Transverse colon (tissue), 4 donors: Measurements from ENCODE around the gene VAPA. TPM values are rescaled to one million over a fixed set of nuclear protein-coding genes. Genes with fewer than 3 reads are reported as not detected.

ENCODE experiments used
- DNase-seq: peaks from one replicate; pipeline ENCODE4 v3.0.0-alpha.2; 2019
- H3K27ac ChIP-seq, 4 donors: fragments of 200-600 bp; sonication (generic); 2 replicates each; pipeline ENCODE4 v1.5.1; 2016 to 2018; ENCODE audit warnings: inconsistent platforms in 4 of 4
- H3K27me3 ChIP-seq: fragments of 200-600 bp; sonication (generic); 2 replicates; pipeline ENCODE4 v1.5.1; 2017; ENCODE audit warnings: inconsistent platforms
- H3K36me3 ChIP-seq, 4 donors: fragments of 200-600 bp; sonication (generic); 2 replicates each; pipeline ENCODE4 v1.5.1; 2017 to 2019; ENCODE audit warnings: inconsistent platforms in 4 of 4
- H3K4me1 ChIP-seq, 4 donors: fragments of 200-600 bp; sonication (generic); 2 replicates each; pipeline ENCODE4 v1.5.1; 2017 to 2020; ENCODE audit warnings: inconsistent platforms in 4 of 4
- H3K4me3 ChIP-seq, 4 donors: fragments of 200-600 bp; sonication (generic); 1 replicate in 1 of 4; 2 replicates in 3 of 4; pipeline versions ENCODE4 v1.5.1 to v1.6.1; 2017 to 2019; ENCODE audit warnings: inconsistent platforms in 4 of 4
- H3K9me3 ChIP-seq, 2 donors: fragments of 200-600 bp; sonication (generic); 2 replicates each; pipeline ENCODE4 v1.5.1; 2017 to 2019; ENCODE audit warnings: inconsistent platforms in 2 of 2
- EP300 ChIP-seq: sonication (generic); formaldehyde crosslinking; IDR thresholded peaks from one replicate; pipeline ENCODE4 v1.6.1; 2017; ENCODE audit warnings: antibody characterized with exemption, low read depth
- POLR2A ChIP-seq: fragments of 450-650 bp; IDR thresholded peaks from one replicate; pipeline ENCODE4 v1.6.1; 2016; ENCODE audit warnings: antibody characterized with exemption, mild to moderate bottlenecking, moderate library complexity
- POLR2AphosphoS5 ChIP-seq, 3 donors: sonication (generic); formaldehyde crosslinking; IDR thresholded peaks; one replicate each; pipeline ENCODE4 v1.6.1; 2016; ENCODE audit warnings: antibody characterized with exemption in 3 of 3
- WGBS, 2 donors: methylation state at CpG; one replicate each; pipeline ENCODE4 v1.1.5; 2018; ENCODE audit warnings: low coverage in 1 of 2; 5-methylcytosine and 5-hydroxymethylcytosine counted together
- in situ Hi-C, 4 donors: fragments of 200-750 bp; cut with MboI; loops; one replicate each; pipeline versions ENCODE4 v1.15.0 to v1.15.1; 2017; ENCODE audit warnings: low sequenced_read_pairs in 3 of 4, low pct_ligation_motif_present in 1 of 4, low pct_unique_long_range_greater_than_20kb in 1 of 4
- intact Hi-C: fragments of 100-400 bp; cut with DNase I; formaldehyde crosslinking; loops from one replicate; pipeline ENCODE4 v1.15.1; 2023; ENCODE audit warnings: low total_unique reads
- total RNA-seq, 4 donors: library from RNA; depleted of rRNA; stranded (reverse); fragments of >200 nt; gene quantifications; one replicate each; pipeline ENCODE4 v1.1.0, GENCODE V29; 2016
- TF ChIP-seq, protein P1 (sequence below), 5 experiments: fragments of 200-600 bp in 3 of 5; fragments of 450-650 bp in 2 of 5; sonication (generic) in 3 of 5; IDR thresholded peaks; 1 replicate in 2 of 5; 2 replicates in 3 of 5; pipeline ENCODE4 v1.5.1; 2016 to 2017; ENCODE audit warnings: antibody characterized with exemption in 5 of 5, inconsistent platforms in 3 of 5, mild to moderate bottlenecking in 2 of 5, moderate library complexity in 1 of 5

The VAPA gene
- total RNA-seq, 4 donors from 2014 or later: 110 to 322 (median 213) TPM

DNA sequence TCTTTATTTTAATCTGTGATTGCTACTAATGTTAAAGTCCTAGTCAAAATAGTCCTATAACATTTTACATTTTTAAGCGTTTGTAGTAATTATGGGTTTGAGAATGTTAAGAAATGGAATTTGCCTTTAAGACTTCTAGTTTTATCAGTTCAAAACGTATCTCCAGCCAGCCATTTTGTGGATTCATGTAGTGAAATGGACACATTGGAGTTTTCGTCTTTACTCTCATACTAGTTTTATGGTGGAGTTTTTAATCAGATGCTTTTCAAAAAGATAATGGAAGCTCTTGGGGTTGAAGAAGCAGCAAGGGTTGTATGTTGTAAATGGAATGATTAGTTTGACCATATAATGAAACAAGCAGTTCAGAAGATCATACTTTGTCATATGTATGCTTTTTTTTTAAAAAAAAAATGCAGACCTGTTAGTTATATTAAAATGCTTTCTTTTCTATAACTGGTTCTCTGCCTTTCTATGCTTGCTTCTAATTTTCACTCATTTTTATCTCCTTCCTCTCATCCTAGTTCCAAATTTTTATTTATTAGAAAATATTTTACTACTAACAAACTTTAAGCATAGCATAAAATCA lies 16.6 kb downstream of the VAPA start:
- 91 to 98% methylated on average over 3 of the region's 3 CpGs for WGBS, 2 donors
- H3K27me3 ChIP-seq: no peaks in the 10 kb centered on the region
- in situ Hi-C loops: loop anchor here in 1 of 4 donors (25.0 kb wide), 1 partner anchor 318 kb away; the partner anchor contains the start of gene PPP4R1
- no peak overlapping the region for H3K27ac ChIP-seq
- TF ChIP-seq POLR2AphosphoS5 (IDR thresholded peaks at IDR 0.05) (no peak), POLR2A (no peak), EP300 (no peak)
- TF ChIP-seq, protein P1, sequence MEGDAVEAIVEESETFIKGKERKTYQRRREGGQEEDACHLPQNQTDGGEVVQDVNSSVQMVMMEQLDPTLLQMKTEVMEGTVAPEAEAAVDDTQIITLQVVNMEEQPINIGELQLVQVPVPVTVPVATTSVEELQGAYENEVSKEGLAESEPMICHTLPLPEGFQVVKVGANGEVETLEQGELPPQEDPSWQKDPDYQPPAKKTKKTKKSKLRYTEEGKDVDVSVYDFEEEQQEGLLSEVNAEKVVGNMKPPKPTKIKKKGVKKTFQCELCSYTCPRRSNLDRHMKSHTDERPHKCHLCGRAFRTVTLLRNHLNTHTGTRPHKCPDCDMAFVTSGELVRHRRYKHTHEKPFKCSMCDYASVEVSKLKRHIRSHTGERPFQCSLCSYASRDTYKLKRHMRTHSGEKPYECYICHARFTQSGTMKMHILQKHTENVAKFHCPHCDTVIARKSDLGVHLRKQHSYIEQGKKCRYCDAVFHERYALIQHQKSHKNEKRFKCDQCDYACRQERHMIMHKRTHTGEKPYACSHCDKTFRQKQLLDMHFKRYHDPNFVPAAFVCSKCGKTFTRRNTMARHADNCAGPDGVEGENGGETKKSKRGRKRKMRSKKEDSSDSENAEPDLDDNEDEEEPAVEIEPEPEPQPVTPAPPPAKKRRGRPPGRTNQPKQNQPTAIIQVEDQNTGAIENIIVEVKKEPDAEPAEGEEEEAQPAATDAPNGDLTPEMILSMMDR (IDR thresholded peaks at IDR 0.05): no peak
- DNase-seq: no peak
- peaks cover 0 to 14% (median 5%) of the 10 kb centered on the region in 4 donors for H3K36me3 ChIP-seq
- no peak overlapping the region for H3K4me3 ChIP-seq
- H3K9me3 ChIP-seq: no peaks in the 10 kb centered on the region
- intact Hi-C loops: no loop called here
- H3K4me1 ChIP-seq: peaks cover 13 to 64% (median 37%) of the 10 kb centered on the region in 4 donors

DNA sequence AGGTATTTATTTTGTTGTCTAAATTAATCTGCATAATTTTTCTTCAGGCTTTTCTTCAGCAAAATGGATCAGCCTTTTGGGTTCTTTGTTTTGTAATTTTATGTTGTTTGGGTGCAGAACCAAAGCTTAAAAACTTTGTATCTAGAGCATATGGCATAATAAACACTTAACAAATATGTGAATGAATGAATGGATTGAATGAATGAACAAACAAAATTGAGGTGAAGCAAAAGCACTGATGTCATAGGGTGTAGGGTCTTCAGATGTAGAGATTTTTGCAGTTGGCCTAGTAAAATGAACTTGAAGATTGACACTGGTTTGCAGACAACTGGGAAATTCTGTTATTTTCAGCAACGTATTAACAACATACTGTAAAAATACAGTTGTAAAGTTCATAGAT lies 17.3 kb downstream of the VAPA start:
- peaks cover 0 to 18% (median 5%) of the 10 kb centered on the region in 4 donors for H3K36me3 ChIP-seq
- intact Hi-C loops (no loop called here), in situ Hi-C loops (loop anchor here in 1 of 4 donors (25.0 kb wide), 1 partner anchor 319 kb away; the partner anchor contains the start of gene PPP4R1)
- WGBS, 2 donors: 28 to 71% methylated on average over 1 of the region's 1 CpG
- no peaks in the 10 kb centered on the region for H3K9me3 ChIP-seq
- peaks cover 10 to 56% (median 29%) of the 10 kb centered on the region in 4 donors for H3K4me1 ChIP-seq
- no peak for DNase-seq
- TF ChIP-seq EP300 (no peak), POLR2A (no peak), POLR2AphosphoS5 (IDR thresholded peaks at IDR 0.05) (no peak)
- TF ChIP-seq, protein P1 (IDR thresholded peaks at IDR 0.05): no peak
- H3K4me3 ChIP-seq: no peak overlapping the region
- no peak overlapping the region for H3K27ac ChIP-seq
- no peaks in the 10 kb centered on the region for H3K27me3 ChIP-seq

DNA sequence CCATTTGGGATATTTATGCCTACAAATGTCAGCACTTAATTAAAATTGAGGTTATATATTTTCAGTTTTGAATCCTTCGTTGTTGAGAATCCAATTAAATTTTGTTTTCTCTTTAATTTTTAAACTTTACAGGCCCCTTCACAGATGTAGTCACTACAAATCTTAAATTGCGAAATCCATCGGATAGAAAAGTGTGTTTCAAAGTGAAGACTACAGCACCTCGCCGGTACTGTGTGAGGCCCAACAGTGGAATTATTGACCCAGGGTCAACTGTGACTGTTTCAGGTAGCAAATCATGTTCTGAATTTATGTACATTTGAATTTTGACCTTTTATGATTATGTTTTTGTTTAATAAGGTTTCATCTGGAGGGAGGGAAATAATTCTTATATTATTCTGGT lies 17.9 kb downstream of the VAPA start:
- TF ChIP-seq POLR2A (no peak), EP300 (no peak), POLR2AphosphoS5 (IDR thresholded peaks at IDR 0.05) (no peak)
- TF ChIP-seq, protein P1 (IDR thresholded peaks at IDR 0.05): no peak
- 72 to 80% methylated on average over 5 of the region's 5 CpGs for WGBS, 2 donors

DNA sequence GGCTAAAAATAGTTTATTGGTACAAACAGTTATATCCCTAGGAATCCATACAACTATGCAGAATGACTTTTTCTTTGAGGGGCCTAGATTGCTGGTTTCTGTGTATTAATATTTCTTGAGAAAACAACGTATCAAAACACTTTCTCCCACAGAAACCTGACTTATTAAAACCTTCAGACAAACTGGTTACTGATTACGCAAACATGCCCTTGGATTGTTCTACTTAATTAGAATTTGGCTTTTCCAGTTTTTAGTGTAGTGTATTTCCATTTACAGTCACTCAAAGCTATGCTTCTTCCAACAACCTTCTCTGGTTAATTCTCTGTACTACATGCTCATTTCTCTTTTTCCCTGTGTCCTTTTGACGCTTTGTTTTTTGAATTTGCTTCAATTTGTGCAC lies 20.0 kb downstream of the VAPA start:
- intact Hi-C loops: no loop called here
- H3K36me3 ChIP-seq: peaks cover 0 to 44% (median 15%) of the 10 kb centered on the region in 4 donors
- no peaks in the 10 kb centered on the region for H3K27me3 ChIP-seq
- no peak for DNase-seq
- 98 to 99% methylated on average over 3 of the region's 3 CpGs for WGBS, 2 donors
- H3K4me1 ChIP-seq: peaks cover 0 to 30% (median 9%) of the 10 kb centered on the region in 4 donors
- H3K9me3 ChIP-seq: no peaks in the 10 kb centered on the region
- in situ Hi-C loops: loop anchor here in 1 of 4 donors (25.0 kb wide), 1 partner anchor 322 kb away; the partner anchor contains the start of gene PPP4R1
- TF ChIP-seq POLR2AphosphoS5 (IDR thresholded peaks at IDR 0.05): no peak
- no peak for TF ChIP-seq POLR2A
- TF ChIP-seq, protein P1 (IDR thresholded peaks at IDR 0.05): no peak
- no peak for TF ChIP-seq EP300
- H3K27ac ChIP-seq: no peak overlapping the region
- H3K4me3 ChIP-seq: no peak overlapping the region

More for the DNA sequence above, 17.9 kb downstream of the VAPA start:
- intact Hi-C loops (no loop called here), in situ Hi-C loops (loop anchor here in 1 of 4 donors (25.0 kb wide), 1 partner anchor 319 kb away; the partner anchor contains the start of gene PPP4R1)
- no peak for DNase-seq
- Histone ChIP-seq H3K4me3 (no peak overlapping the region), H3K9me3 (no peaks in the 10 kb centered on the region), H3K27ac (no peak overlapping the region), H3K27me3 (no peaks in the 10 kb centered on the region), H3K4me1 (peaks cover 5 to 51% (median 24%) of the 10 kb centered on the region in 4 donors), H3K36me3 (peaks cover 0 to 24% (median 7%) of the 10 kb centered on the region in 4 donors)
